ENCODE data around the gene ELF1. TPM values are rescaled to one million over a fixed set of nuclear protein-coding genes. Genes with fewer than 3 reads are reported as not detected.

ELF1 gene
- total and polyA plus RNA-seq, 10 of the 15 experiments (the other 5 are each of a cell fraction or from before 2014, with no cell fraction given) = 43.3 to 97.6 (median 55.7) TPM

DNA sequence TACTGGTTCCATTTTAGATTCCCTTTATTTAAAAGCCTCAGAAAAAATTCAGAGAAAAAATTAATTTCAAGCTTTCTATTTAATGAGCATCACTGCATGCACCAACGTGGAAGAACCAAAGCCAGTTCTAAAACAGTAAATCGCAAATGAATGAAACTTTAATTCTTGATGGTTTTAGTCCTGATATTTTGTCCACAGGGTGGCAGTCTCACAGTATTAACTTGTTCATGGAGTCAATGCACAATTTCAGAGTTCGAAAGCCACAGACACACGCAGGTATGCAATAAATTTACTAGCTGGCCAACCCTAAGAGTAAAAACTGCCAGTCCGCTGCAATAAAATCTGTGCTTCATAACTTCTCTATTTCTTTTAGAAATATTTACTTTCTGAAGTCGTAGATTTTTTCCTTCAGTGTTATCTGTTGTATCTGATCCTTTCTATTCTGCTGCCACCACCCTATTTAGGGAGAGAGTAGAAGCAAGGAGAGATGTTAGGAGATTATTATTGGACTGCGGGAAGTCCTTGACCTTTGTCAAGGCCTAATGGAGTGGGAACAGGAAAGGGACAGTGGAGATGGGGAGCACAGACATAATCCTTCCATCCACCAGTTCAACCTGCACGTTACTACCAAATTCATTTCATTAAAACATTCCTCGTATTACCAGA, 35.2 kb upstream of the ELF1 start:
- ATAC-seq (peak; percentile 63), DNase-seq (ENCODE audit: low read depth, low spot score) (peak; percentile 37), FAIRE-seq (peak; percentile 85)
- ChIA-PET RAD21 (ENCODE audit: unreplicated experiment) (interaction anchor here (0.6 to 9.9 kb wide), 24 partner anchors 10 to 173 kb away, joined by 3 to 172 read pairs (median 7); partner anchors contain the start of gene ELF1), CTCF (interaction anchor here (0.7 to 5.2 kb wide), 49 partner anchors 8 to 598 kb away, joined by 3 to 129 read pairs (median 5); partner anchors contain the start of genes ELF1 and SLC25A15), SMC1A (ENCODE audit: uncharacterized antibody, unreplicated experiment) (interaction anchor here (0.6 to 4.0 kb wide), 37 partner anchors 10 to 355 kb away, joined by 3 to 75 read pairs (median 6); partner anchors contain the start of gene ELF1), POLR2A (interaction anchor here (0.5 to 4.7 kb wide), 11 partner anchors 35 to 211 kb away, joined by 3 to 25 read pairs (median 4); partner anchors contain the start of gene ELF1)
- no peaks in the 10 kb centered on the region for H3K36me3 ChIP-seq (ENCODE audit: control insufficient read depth in 2 of 2, insufficient read depth in 2 of 2, low read length in 1 of 2)
- intact Hi-C loops (cut with micrococcal nuclease; ENCODE audit: unreplicated experiment) (loop anchor here (1.0 to 5.0 kb wide), 2 partner anchors 37 to 168 kb away; partner anchors contain the start of gene ELF1), in situ Hi-C loops (cut with MboI) (no loop called here)
- TF ChIP-seq SMC3 (IDR thresholded peaks at IDR 0.05; ENCODE audit: borderline replicate concordance, low read length) (peak; percentile 64; the same call in 1 of the 2 replicates), RAD21 (IDR thresholded peaks at IDR 0.05; ENCODE audit: insufficient read depth, low read depth, low read length) (peak; percentile 59), MXI1 (IDR thresholded peaks at IDR 0.05; ENCODE audit: low read depth, low read length) (peak; percentile 44; the same call in 1 of the 2 replicates), KLF5 (IDR thresholded peaks at IDR 0.05; ENCODE audit: partially characterized antibody) (no peak), SMAD5 (IDR thresholded peaks at IDR 0.05; ENCODE audit: low read depth) (no peak), CBX3 (IDR thresholded peaks at IDR 0.05; ENCODE audit: borderline replicate concordance, low read depth) (no peak), MTA2 (IDR thresholded peaks at IDR 0.05; ENCODE audit: low read depth) (no peak), ZNF24 (IDR thresholded peaks at IDR 0.05) (peak; percentile 32; the same call in 1 of the 2 replicates), YY1 (IDR thresholded peaks at IDR 0.05; ENCODE audit: low read depth, low read length) (0 out of 2 replicates have a peak, but pooled peaks have one; percentile 49), STAT3 (IDR thresholded peaks at IDR 0.05; ENCODE audit: low read depth, low read length) (no peak), CHD1 (IDR thresholded peaks at IDR 0.05; ENCODE audit: low read depth, low read length) (0 out of 2 replicates have a peak, but pooled peaks have one; percentile 73), SMARCA5 (IDR thresholded peaks at IDR 0.05) (peak; percentile 60; the same call in 1 of the 2 replicates), BHLHE40 (IDR thresholded peaks at IDR 0.05; ENCODE audit: borderline replicate concordance in 1 of 2, low read depth in 2 of 2, low read length in 1 of 2) (0 out of 4 replicates have a peak, but pooled peaks of 1 of the 2 experiments have one; percentile 36), RUNX3 (IDR thresholded peaks at IDR 0.05; ENCODE audit: low read length) (peak; percentile 35; the same call in 1 of the 2 replicates), SIN3A (IDR thresholded peaks at IDR 0.05; ENCODE audit: low read depth, low read length) (0 out of 2 replicates have a peak, but pooled peaks have one; percentile 49)
- TF ChIP-seq, protein P1, sequence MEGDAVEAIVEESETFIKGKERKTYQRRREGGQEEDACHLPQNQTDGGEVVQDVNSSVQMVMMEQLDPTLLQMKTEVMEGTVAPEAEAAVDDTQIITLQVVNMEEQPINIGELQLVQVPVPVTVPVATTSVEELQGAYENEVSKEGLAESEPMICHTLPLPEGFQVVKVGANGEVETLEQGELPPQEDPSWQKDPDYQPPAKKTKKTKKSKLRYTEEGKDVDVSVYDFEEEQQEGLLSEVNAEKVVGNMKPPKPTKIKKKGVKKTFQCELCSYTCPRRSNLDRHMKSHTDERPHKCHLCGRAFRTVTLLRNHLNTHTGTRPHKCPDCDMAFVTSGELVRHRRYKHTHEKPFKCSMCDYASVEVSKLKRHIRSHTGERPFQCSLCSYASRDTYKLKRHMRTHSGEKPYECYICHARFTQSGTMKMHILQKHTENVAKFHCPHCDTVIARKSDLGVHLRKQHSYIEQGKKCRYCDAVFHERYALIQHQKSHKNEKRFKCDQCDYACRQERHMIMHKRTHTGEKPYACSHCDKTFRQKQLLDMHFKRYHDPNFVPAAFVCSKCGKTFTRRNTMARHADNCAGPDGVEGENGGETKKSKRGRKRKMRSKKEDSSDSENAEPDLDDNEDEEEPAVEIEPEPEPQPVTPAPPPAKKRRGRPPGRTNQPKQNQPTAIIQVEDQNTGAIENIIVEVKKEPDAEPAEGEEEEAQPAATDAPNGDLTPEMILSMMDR (IDR thresholded peaks at IDR 0.05 in 2 of 3, conservative IDR thresholded peaks at IDR 0.05 in 1 of 3; ENCODE audit: control insufficient read depth in 2 of 3, extremely low read depth in 1 of 3, insufficient read depth in 1 of 3, low read depth in 3 of 3, low read length in 3 of 3) = peak; percentile 38 to 66 (median 54); a peak in 5 of 6 replicates
- peaks cover 6% of the 10 kb centered on the region; the same call in 1 of the 2 replicates for H3K4me1 ChIP-seq (ENCODE audit: control insufficient read depth, insufficient read depth, low read length)
- H3K4me2 ChIP-seq (ENCODE audit: control insufficient read depth, insufficient read depth) = peak overlapping the region; percentile 72
- peak overlapping the region; percentile 22; the same call in 1 of the 2 replicates for H3K4me3 ChIP-seq
- peaks cover 76% of the 10 kb centered on the region for H3K79me2 ChIP-seq (ENCODE audit: control insufficient read depth, insufficient read depth, low read length)
- H3K9ac ChIP-seq (ENCODE audit: control insufficient read depth, insufficient read depth, low read length) = no peak overlapping the region
- peak overlapping the region; percentile 40; the same call in 1 of the 2 replicates for H3K27ac ChIP-seq (ENCODE audit: control insufficient read depth, insufficient read depth)
- 43% methylated on average over 9 of the region's 9 CpGs for WGBS (ENCODE audit: insufficient coverage, insufficient replicate concordance, low lambda C conversion rate, missing lambda C conversion rate)
- no TSS peak for BruUV-seq (replicated peaks)
- no peaks in the 10 kb centered on the region for H4K20me1 ChIP-seq (ENCODE audit: control insufficient read depth, insufficient read depth)
- H3K9me3 ChIP-seq (replicated peaks; ENCODE audit: control insufficient read depth, insufficient read depth, low read length) = no peaks in the 10 kb centered on the region; the same call in 2 of the 3 replicates
- H2AFZ ChIP-seq (ENCODE audit: control insufficient read depth, low read depth, low read length) = no peak overlapping the region; the same call in 1 of the 2 replicates
- H3K27me3 ChIP-seq (replicated peaks in 1 of 2; ENCODE audit: control insufficient read depth in 2 of 2, insufficient read depth in 2 of 2, low read length in 1 of 2) = no peaks in the 10 kb centered on the region
